Measurements from ENCODE around the gene PRR19. TPM values are rescaled to one million over a fixed set of nuclear protein-coding genes. Genes with fewer than 3 reads are reported as not detected.

Gene PRR19
- total RNA-seq, 4 donors from 2014 or later = 0.17 to 0.50 TPM; not detected in 2

- Histone ChIP-seq H3K27ac (replicated peaks in 1 of 4) (peak overlapping the region; percentile 94 to 99 (median 98)), H3K36me3 (peaks cover 20 to 24% (median 23%) of the 10 kb centered on the region in 4 donors), H3K4me1 (peaks cover 59 to 73% (median 68%) of the 10 kb centered on the region in 4 donors), H3K27me3 (no peaks in the 10 kb centered on the region), H3K4me3 (peak overlapping the region; percentile 63 to 93 (median 70)), H3K9me3 (no peaks in the 10 kb centered on the region)
- intact Hi-C loops (cut with DNase I) = no loop called here
- TF ChIP-seq POLR2A (IDR thresholded peaks at IDR 0.05; ENCODE audit: low read depth) (no peak), POLR2AphosphoS5 (IDR thresholded peaks at IDR 0.05) (no peak), EP300 (IDR thresholded peaks at IDR 0.05) (no peak), CTCF (IDR thresholded peaks at IDR 0.05) (no peak)
- no CpG with 5 or more reads among the region's 76 CpGs for WGBS
- no peak for DNase-seq (ENCODE audit: extremely low spot score)
Measured at GRCh38 chr19:42284066-42284501, 17.8 kb upstream of the PRR19 start.

- intact Hi-C loops (cut with DNase I) = no loop called here
- Histone ChIP-seq H3K9me3 (no peaks in the 10 kb centered on the region), H3K27me3 (no peaks in the 10 kb centered on the region), H3K4me1 (peaks cover 52 to 67% (median 61%) of the 10 kb centered on the region in 4 donors), H3K36me3 (peaks cover 26 to 31% (median 30%) of the 10 kb centered on the region in 4 donors), H3K4me3 (peak overlapping the region; percentile 63 to 93 (median 70)), H3K27ac (replicated peaks in 1 of 4) (peak overlapping the region; percentile 87 to 98 (median 92))
- no peak for DNase-seq (ENCODE audit: extremely low spot score)
- no peak for TF ChIP-seq EP300 (IDR thresholded peaks at IDR 0.05)
- TF ChIP-seq POLR2A (IDR thresholded peaks at IDR 0.05; ENCODE audit: low read depth) = no peak
- TF ChIP-seq CTCF (IDR thresholded peaks at IDR 0.05) = no peak
- TF ChIP-seq POLR2AphosphoS5 (IDR thresholded peaks at IDR 0.05) = no peak
- WGBS = 4% methylated on average over 23 of the region's 41 CpGs
Measured at GRCh38 chr19:42284591-42285341, 17.2 kb upstream of the PRR19 start.

- peaks cover 51 to 62% (median 57%) of the 10 kb centered on the region in 4 donors for H3K4me1 ChIP-seq
- 17% methylated on average over 5 of the region's 5 CpGs for WGBS
- no peak for DNase-seq (ENCODE audit: extremely low spot score)
Measured at GRCh38 chr19:42285541-42285941, 16.4 kb upstream of the PRR19 start.

DNA sequence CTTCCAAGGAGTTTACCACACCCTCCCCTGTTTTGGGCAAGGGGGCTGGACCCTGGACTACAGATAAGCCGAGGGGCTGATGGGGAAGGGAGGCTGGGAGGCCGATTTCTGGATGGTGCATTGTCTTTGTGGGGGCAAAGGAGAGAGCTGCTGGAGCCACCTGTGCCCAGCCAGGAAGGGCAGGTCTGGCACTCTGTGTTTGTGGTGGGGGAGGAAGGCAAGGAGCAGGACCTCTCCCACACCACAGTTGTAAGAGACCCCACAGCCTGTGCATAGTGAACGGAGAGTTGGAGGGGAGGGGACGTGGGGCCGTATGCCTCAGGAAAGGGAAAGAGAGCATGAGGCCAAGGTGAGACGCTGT lies 16.0 kb upstream of the PRR19 start:
- no peaks in the 10 kb centered on the region for H3K27me3 ChIP-seq
- intact Hi-C loops (cut with DNase I) = no loop called here
- TF ChIP-seq POLR2A (IDR thresholded peaks at IDR 0.05; ENCODE audit: low read depth) = no peak
- no peak for TF ChIP-seq EP300 (IDR thresholded peaks at IDR 0.05)
- no peak for TF ChIP-seq POLR2AphosphoS5 (IDR thresholded peaks at IDR 0.05)
- TF ChIP-seq CTCF (IDR thresholded peaks at IDR 0.05) = no peak
- H3K4me1 ChIP-seq = peaks cover 50 to 62% (median 54%) of the 10 kb centered on the region in 4 donors
- H3K27ac ChIP-seq (replicated peaks in 1 of 4) = peak overlapping the region; percentile 87 to 98 (median 92)
- peaks cover 36 to 43% (median 42%) of the 10 kb centered on the region in 4 donors for H3K36me3 ChIP-seq
- 14% methylated on average over 6 of the region's 6 CpGs for WGBS
- no peak for DNase-seq (ENCODE audit: extremely low spot score)
- H3K9me3 ChIP-seq = no peaks in the 10 kb centered on the region
- H3K4me3 ChIP-seq = peak overlapping the region; percentile 63 to 93 (median 70)

More at GRCh38 chr19:42285541-42285941, 16.4 kb upstream of the PRR19 start:
- H3K27me3 ChIP-seq = no peaks in the 10 kb centered on the region
- peak overlapping the region; percentile 87 to 98 (median 92) for H3K27ac ChIP-seq (replicated peaks in 1 of 4)
- peak overlapping the region; percentile 63 to 93 (median 70) for H3K4me3 ChIP-seq
- no peak for TF ChIP-seq POLR2AphosphoS5 (IDR thresholded peaks at IDR 0.05)
- intact Hi-C loops (cut with DNase I) = no loop called here
- no peaks in the 10 kb centered on the region for H3K9me3 ChIP-seq
- peaks cover 34 to 38% (median 38%) of the 10 kb centered on the region in 4 donors for H3K36me3 ChIP-seq

GRCh38 chr19:42286349-42287016 lies 15.4 kb upstream of the PRR19 start:
- 23% methylated on average over 8 of the region's 13 CpGs for WGBS
- Histone ChIP-seq H3K4me3 (peak overlapping the region; percentile 63 to 93 (median 70)), H3K27ac (replicated peaks in 1 of 4) (peak overlapping the region; percentile 87 to 98 (median 92)), H3K9me3 (no peaks in the 10 kb centered on the region), H3K36me3 (peaks cover 36 to 48% (median 47%) of the 10 kb centered on the region in 4 donors), H3K27me3 (no peaks in the 10 kb centered on the region), H3K4me1 (peaks cover 45 to 62% (median 51%) of the 10 kb centered on the region in 4 donors)
- DNase-seq (ENCODE audit: extremely low spot score) = no peak
- TF ChIP-seq POLR2AphosphoS5 (IDR thresholded peaks at IDR 0.05) (peak in 1 of 2 donors; percentile 29), EP300 (IDR thresholded peaks at IDR 0.05) (no peak), POLR2A (IDR thresholded peaks at IDR 0.05; ENCODE audit: low read depth) (no peak), CTCF (IDR thresholded peaks at IDR 0.05) (no peak)
- intact Hi-C loops (cut with DNase I) = no loop called here
